HG03558 (cell line): ENCODE results near the gene HELQ.
"Not testable (repeated sequence)": the region's sequence is repeated elsewhere in the genome, so short reads cannot be mapped to it uniquely, and the experiment has no call there.

ENCODE experiments used
- ATAC-seq: cut with Tn5 transposase; IDR thresholded peaks from one replicate; pipeline ENCODE4 v1.9.1; 2021; ENCODE audit warnings: moderate number of reproducible peaks; ENCODE audit not compliant: unreplicated experiment; ENCODE audit errors: extremely low read depth

Gene HELQ

DNA sequence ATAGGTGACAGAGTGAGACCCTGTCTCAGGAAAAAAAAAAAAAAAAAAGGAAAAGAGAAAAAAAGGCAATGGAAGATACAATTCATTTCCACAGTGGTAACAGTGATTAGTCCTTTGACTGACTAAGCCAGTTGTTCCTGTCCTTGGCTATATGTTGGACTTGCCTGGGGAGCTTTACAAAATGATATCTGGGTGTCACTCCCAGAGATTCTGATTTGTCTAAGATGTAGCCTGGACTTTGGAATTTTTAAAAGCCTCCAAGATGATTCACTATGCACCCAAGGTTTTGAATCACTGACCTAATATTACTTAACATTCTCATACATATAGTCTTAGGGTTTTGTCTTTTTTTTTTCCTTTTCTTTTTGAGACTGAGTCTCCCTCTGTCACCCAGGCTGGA lies 16.9 kb downstream of the HELQ start:
- no peak for ATAC-seq

DNA sequence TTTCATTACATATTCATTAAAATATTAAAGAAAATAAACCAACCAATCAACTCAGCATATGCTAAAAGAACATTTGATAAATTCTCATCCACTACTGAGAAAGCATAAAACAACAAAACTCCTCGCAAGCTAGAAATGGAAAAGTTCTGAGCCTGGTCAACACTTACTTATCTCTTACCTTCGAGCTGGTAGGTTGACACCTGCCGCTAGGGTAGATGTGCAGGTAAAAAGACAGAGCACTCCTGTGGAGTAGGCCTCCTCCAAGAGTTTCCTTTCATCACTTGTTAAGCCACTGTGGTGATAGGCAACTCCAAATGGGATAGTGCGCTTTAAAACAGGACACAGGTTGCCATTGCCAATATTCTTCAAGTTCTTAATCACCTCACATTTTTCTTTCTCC lies 18.9 kb downstream of the HELQ start:
- ATAC-seq = no peak

GRCh38 chr4:83431200-83431599 lies 24.4 kb downstream of the HELQ start:
- no peak for ATAC-seq

GRCh38 chr4:83418211-83418610 lies 37.4 kb downstream of the HELQ start:
- ATAC-seq = no peak

DNA sequence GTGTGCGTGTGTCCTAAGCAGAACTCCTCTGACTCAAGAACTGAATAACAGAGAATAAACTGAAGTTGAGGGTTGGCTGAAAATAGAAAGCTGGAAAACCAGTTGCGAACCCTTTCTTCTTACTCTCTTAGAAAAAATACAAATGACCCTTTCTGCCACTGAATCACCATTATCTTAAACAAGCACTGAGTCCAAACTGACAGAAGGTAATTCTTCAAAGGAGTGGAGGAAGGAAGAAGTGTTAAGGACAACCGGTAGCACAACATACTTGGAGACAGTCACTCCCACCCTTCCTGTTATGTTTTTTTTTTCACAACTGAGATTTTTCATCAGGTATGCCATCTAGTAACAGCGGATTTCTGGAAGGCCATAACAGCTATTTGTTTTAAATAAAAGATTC lies 38.1 kb downstream of the HELQ start:
- ATAC-seq = no peak

DNA sequence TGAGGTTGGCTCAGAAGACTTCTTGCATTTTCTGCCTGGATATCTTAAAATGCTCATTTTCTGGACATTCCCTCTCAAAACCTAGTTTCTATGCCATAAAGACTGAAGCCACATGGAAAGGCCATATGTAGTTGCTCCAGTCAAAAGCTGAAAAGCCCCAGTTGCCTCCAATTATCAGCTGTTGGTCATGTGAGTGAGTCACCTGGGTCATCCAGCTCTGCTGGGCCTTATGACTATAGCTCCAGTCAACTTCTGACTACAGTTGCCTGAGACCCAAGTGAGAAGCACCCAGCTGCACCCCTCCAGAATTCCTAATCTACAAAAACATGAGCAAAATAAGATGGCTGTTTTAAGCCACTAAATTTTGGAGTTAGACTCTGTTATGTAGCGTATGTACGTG lies 41.9 kb downstream of the HELQ start:
- no peak for ATAC-seq

GRCh38 chr4:83408908-83409307 lies 46.7 kb downstream of the HELQ start:
- no peak for ATAC-seq

GRCh38 chr4:83405844-83406816 lies 49.5 kb downstream of the HELQ start:
- ATAC-seq = no peak

GRCh38 chr4:83398158-83398557 lies 57.5 kb downstream of the HELQ start:
- not testable (repeated sequence) for ATAC-seq

DNA sequence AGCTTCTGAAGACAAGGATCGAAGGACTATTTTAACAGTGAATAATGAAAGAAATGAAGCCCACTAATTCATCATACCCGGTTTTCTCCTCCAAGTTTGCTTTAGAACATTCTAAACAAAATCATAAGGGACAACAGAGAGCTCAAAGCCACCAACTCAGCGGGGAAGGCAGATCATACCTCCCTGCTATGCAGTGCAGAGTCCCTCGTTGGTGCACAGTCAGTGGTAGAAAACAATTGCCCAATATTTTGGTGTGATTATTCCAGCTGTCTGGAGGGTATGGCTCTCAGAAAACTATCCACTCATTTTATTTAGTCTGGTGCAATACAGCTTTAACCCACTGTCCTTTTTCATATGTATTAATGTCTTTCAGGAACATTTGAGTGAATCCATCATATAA lies 61.7 kb downstream of the HELQ start:
- ATAC-seq = no peak

GRCh38 chr4:83392562-83392961 lies 63.1 kb downstream of the HELQ start:
- no peak for ATAC-seq

GRCh38 chr4:83390944-83391343 lies 64.7 kb downstream of the HELQ start:
- no peak for ATAC-seq

DNA sequence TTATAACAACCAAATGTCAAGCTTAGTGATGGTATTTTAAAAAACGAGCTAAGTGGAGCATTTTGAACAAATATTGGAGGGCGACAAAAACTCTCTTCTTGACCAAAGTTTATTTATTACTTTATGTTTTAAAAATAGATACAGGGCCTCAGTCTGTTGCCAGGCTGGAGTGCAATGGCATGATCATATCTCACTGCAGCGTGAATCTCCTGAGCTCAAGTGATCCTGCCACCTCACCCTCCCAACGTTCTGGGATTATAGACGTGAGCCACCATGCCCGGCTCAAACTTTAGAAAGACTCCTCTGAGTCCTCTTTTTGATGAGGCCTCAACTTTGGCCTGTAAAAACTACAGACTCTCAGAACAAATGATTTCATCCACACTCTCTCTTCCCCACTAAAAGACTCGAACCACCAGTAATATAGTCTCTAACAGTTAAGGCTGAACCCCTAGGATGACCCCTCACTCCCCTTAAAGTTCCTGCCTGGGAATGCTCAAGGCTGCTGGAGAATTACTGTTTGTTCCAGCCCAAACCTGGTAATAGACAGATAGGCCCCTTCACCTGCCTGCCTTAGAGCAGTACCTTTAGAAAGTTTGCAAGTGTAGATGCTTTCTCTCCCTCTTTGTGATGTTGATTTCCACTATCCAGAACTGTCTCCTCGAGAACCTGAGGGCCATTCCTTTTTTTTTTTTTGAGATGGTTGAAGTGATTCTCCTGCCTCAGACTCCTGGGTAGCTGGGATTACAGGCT lies 65.7 kb downstream of the HELQ start:
- ATAC-seq = no peak

DNA sequence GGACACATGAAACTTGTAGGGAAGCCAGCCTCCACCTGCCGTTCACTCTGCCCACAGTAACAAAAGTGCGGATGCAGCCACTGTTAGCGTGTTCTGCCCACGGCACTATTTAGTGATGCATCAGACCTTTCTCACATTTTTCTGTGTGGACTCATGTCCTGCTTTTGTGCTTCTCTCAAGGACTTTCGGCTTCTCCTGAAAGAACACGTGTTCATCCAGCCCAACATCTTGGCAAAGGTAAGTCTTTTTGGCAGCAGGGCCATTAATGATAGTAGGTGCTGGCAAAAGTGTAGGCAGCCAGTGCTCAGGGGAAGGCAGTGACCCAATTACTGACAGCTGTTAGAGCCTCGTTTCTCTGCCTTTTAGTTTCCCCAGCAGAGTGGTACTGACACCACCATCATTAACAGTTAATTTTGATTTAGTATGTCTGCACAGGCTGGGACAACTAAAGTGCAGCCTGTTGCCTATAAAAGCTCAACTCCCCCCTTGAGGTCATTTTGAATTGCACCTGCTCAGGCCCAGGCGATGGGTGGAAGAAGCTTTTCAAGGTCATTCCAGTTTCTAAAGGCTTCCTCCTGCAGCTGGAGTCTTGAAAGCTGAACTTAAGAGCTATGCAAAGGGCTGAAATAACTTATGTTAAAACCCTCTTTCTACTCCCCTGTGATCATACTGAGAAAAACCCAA lies 66.4 kb downstream of the HELQ start:
- ATAC-seq = no peak

- no peak for ATAC-seq
Observed at GRCh38 chr4:83388313-83388676, 67.3 kb downstream of the HELQ start.

- ATAC-seq = no peak
Observed at GRCh38 chr4:83387476-83388312, 67.9 kb downstream of the HELQ start.

DNA sequence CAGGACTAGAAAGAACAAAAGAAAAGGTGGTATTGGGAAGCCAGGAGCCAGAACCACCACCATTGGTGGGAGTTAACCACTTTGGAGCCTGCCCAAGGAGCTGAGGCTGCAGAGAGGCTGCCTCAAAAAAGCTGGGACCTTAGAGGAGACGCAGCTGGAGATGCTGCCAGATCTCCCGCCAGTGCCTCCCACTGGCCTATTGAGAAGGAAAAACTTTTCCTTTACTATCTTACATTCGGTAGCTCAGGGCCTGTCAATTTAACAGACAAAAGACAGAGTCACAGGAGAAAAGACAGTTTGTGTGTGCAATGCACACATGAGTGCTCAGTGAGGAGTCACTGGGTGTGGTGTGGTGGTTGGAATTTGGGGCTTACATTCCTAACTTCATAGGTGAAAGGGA lies 68.6 kb downstream of the HELQ start:
- ATAC-seq = no peak

GRCh38 chr4:83382850-83383249 lies 72.8 kb downstream of the HELQ start:
- no peak for ATAC-seq

- no peak for ATAC-seq
Observed at GRCh38 chr4:83381173-83381572, 74.5 kb downstream of the HELQ start.

DNA sequence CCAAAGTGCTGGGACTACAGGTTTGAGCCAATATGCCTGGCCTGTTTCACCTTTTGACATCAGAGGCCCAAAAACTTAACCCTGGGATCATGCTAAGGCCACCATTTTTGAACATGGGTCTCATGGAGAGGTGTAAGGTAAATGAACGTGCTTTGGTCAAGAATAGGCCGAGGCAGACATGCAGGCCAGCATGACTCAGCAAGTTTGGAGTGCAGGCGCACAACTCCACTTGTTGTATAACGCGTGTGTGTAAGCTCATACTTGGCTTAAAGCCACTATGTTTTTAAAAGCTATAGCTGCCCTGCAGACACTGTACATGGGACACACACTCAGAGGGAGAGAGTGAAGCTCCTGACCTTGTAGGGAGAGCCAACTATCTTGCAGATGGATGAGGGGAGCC lies 77.2 kb downstream of the HELQ start:
- no peak for ATAC-seq
